ENCODE measurements around the gene PRSS57.

PRSS57 gene

GRCh38 chr19:688214-688613 lies 7.0 kb downstream of the PRSS57 start:
- Histone ChIP-seq H3K4me3 (ENCODE audit: low read depth, low read length) (no peak overlapping the region), H3K27me3 (ENCODE audit: control insufficient read depth, insufficient read depth, low read length) (no peaks in the 10 kb centered on the region), H3K27ac (ENCODE audit: low read depth, low read length) (no peak overlapping the region), H3K36me3 (ENCODE audit: control insufficient read depth, insufficient read depth, low read length) (no peaks in the 10 kb centered on the region), H3K4me1 (ENCODE audit: control insufficient read depth, insufficient read depth, low read length) (no peaks in the 10 kb centered on the region), H3K9ac (ENCODE audit: low read depth, low read length) (no peak overlapping the region), H3K9me3 (ENCODE audit: control insufficient read depth, insufficient read depth, low read length) (no peaks in the 10 kb centered on the region)

GRCh38 chr19:687569-688166 lies 7.6 kb downstream of the PRSS57 start:
- H3K9me3 ChIP-seq (ENCODE audit: control insufficient read depth, insufficient read depth, low read length), result no peaks in the 10 kb centered on the region
- no peaks in the 10 kb centered on the region for H3K4me1 ChIP-seq (ENCODE audit: control insufficient read depth, insufficient read depth, low read length)
- H3K36me3 ChIP-seq (ENCODE audit: control insufficient read depth, insufficient read depth, low read length), result no peaks in the 10 kb centered on the region
- H3K27ac ChIP-seq (ENCODE audit: low read depth, low read length), result no peak overlapping the region
- H3K9ac ChIP-seq (ENCODE audit: low read depth, low read length), result no peak overlapping the region
- no peak overlapping the region for H3K4me3 ChIP-seq (ENCODE audit: low read depth, low read length)
- H3K27me3 ChIP-seq (ENCODE audit: control insufficient read depth, insufficient read depth, low read length), result no peaks in the 10 kb centered on the region

GRCh38 chr19:686589-687297 lies 8.5 kb downstream of the PRSS57 start:
- Histone ChIP-seq H3K27me3 (ENCODE audit: control insufficient read depth, insufficient read depth, low read length) (no peaks in the 10 kb centered on the region), H3K9ac (ENCODE audit: low read depth, low read length) (no peak overlapping the region), H3K36me3 (ENCODE audit: control insufficient read depth, insufficient read depth, low read length) (no peaks in the 10 kb centered on the region), H3K27ac (ENCODE audit: low read depth, low read length) (no peak overlapping the region), H3K9me3 (ENCODE audit: control insufficient read depth, insufficient read depth, low read length) (no peaks in the 10 kb centered on the region), H3K4me1 (ENCODE audit: control insufficient read depth, insufficient read depth, low read length) (no peaks in the 10 kb centered on the region), H3K4me3 (ENCODE audit: low read depth, low read length) (no peak overlapping the region)

- Histone ChIP-seq H3K4me3 (ENCODE audit: low read depth, low read length) (no peak overlapping the region), H3K9me3 (ENCODE audit: control insufficient read depth, insufficient read depth, low read length) (no peaks in the 10 kb centered on the region), H3K36me3 (ENCODE audit: control insufficient read depth, insufficient read depth, low read length) (no peaks in the 10 kb centered on the region), H3K4me1 (ENCODE audit: control insufficient read depth, insufficient read depth, low read length) (no peaks in the 10 kb centered on the region), H3K27ac (ENCODE audit: low read depth, low read length) (no peak overlapping the region), H3K9ac (ENCODE audit: low read depth, low read length) (no peak overlapping the region), H3K27me3 (ENCODE audit: control insufficient read depth, insufficient read depth, low read length) (no peaks in the 10 kb centered on the region)
Observed at GRCh38 chr19:685454-685931, 9.8 kb downstream of the PRSS57 start.

GRCh38 chr19:682678-683320 lies 12.5 kb downstream of the PRSS57 start:
- Histone ChIP-seq H3K4me3 (ENCODE audit: low read depth, low read length) (no peak overlapping the region), H3K9me3 (ENCODE audit: control insufficient read depth, insufficient read depth, low read length) (no peaks in the 10 kb centered on the region), H3K36me3 (ENCODE audit: control insufficient read depth, insufficient read depth, low read length) (no peaks in the 10 kb centered on the region), H3K9ac (ENCODE audit: low read depth, low read length) (no peak overlapping the region), H3K27ac (ENCODE audit: low read depth, low read length) (no peak overlapping the region), H3K4me1 (ENCODE audit: control insufficient read depth, insufficient read depth, low read length) (peaks cover 5% of the 10 kb centered on the region; the same call in 1 of the 2 replicates), H3K27me3 (ENCODE audit: control insufficient read depth, insufficient read depth, low read length) (no peaks in the 10 kb centered on the region)

- Histone ChIP-seq H3K36me3 (ENCODE audit: control insufficient read depth, insufficient read depth, low read length) (no peaks in the 10 kb centered on the region), H3K9ac (ENCODE audit: low read depth, low read length) (no peak overlapping the region), H3K4me3 (ENCODE audit: low read depth, low read length) (peak overlapping the region; percentile 87), H3K4me1 (ENCODE audit: control insufficient read depth, insufficient read depth, low read length) (peaks cover 5% of the 10 kb centered on the region; the same call in 1 of the 2 replicates), H3K27me3 (ENCODE audit: control insufficient read depth, insufficient read depth, low read length) (peaks cover 5% of the 10 kb centered on the region), H3K27ac (ENCODE audit: low read depth, low read length) (peak overlapping the region; percentile 90), H3K9me3 (ENCODE audit: control insufficient read depth, insufficient read depth, low read length) (no peaks in the 10 kb centered on the region)
Observed at GRCh38 chr19:681029-682019, 13.9 kb downstream of the PRSS57 start.

- H3K27me3 ChIP-seq (ENCODE audit: control insufficient read depth, insufficient read depth, low read length), result peaks cover 9% of the 10 kb centered on the region
- H3K9me3 ChIP-seq (ENCODE audit: control insufficient read depth, insufficient read depth, low read length), result no peaks in the 10 kb centered on the region
- peak overlapping the region; percentile 78 for H3K9ac ChIP-seq (ENCODE audit: low read depth, low read length)
- peak overlapping the region; percentile 87 for H3K4me3 ChIP-seq (ENCODE audit: low read depth, low read length)
- H3K27ac ChIP-seq (ENCODE audit: low read depth, low read length), result peak overlapping the region; percentile 90
- H3K4me1 ChIP-seq (ENCODE audit: control insufficient read depth, insufficient read depth, low read length), result peaks cover 5% of the 10 kb centered on the region; the same call in 1 of the 2 replicates
- no peaks in the 10 kb centered on the region for H3K36me3 ChIP-seq (ENCODE audit: control insufficient read depth, insufficient read depth, low read length)
Observed at GRCh38 chr19:680287-681028, 14.8 kb downstream of the PRSS57 start.

GRCh38 chr19:679418-680286 lies 15.6 kb downstream of the PRSS57 start:
- Histone ChIP-seq H3K9ac (ENCODE audit: low read depth, low read length) (peak overlapping the region; percentile 67; the same call in 1 of the 2 replicates), H3K9me3 (ENCODE audit: control insufficient read depth, insufficient read depth, low read length) (no peaks in the 10 kb centered on the region), H3K27ac (ENCODE audit: low read depth, low read length) (peak overlapping the region; percentile 86), H3K27me3 (ENCODE audit: control insufficient read depth, insufficient read depth, low read length) (peaks cover 16% of the 10 kb centered on the region), H3K4me3 (ENCODE audit: low read depth, low read length) (peak overlapping the region; percentile 80), H3K4me1 (ENCODE audit: control insufficient read depth, insufficient read depth, low read length) (peaks cover 5% of the 10 kb centered on the region; the same call in 1 of the 2 replicates), H3K36me3 (ENCODE audit: control insufficient read depth, insufficient read depth, low read length) (no peaks in the 10 kb centered on the region)

- Histone ChIP-seq H3K27me3 (ENCODE audit: control insufficient read depth, insufficient read depth, low read length) (peaks cover 16% of the 10 kb centered on the region), H3K36me3 (ENCODE audit: control insufficient read depth, insufficient read depth, low read length) (no peaks in the 10 kb centered on the region), H3K27ac (ENCODE audit: low read depth, low read length) (no peak overlapping the region), H3K9ac (ENCODE audit: low read depth, low read length) (no peak overlapping the region), H3K4me3 (ENCODE audit: low read depth, low read length) (peak overlapping the region; percentile 80; the same call in 1 of the 2 replicates), H3K4me1 (ENCODE audit: control insufficient read depth, insufficient read depth, low read length) (peaks cover 5% of the 10 kb centered on the region; the same call in 1 of the 2 replicates), H3K9me3 (ENCODE audit: control insufficient read depth, insufficient read depth, low read length) (no peaks in the 10 kb centered on the region)
Observed at GRCh38 chr19:678791-679388, 16.4 kb downstream of the PRSS57 start.

All from HUES48 (cell line).